HG03103 (cell line): ENCODE measurements around the gene TRMT10A.
"Not testable (repeated sequence)": the region's sequence is repeated elsewhere in the genome, so short reads cannot be mapped to it uniquely, and the experiment has no call there.

ENCODE experiments used
- ATAC-seq: cut with Tn5 transposase; IDR thresholded peaks from one replicate; pipeline ENCODE4 v1.9.1; 2021; ENCODE audit warnings: low read depth; ENCODE audit not compliant: unreplicated experiment

Gene TRMT10A

GRCh38 chr4:99571883-99572282 is 8.0 kb upstream of the TRMT10A start:
- no peak for ATAC-seq

DNA sequence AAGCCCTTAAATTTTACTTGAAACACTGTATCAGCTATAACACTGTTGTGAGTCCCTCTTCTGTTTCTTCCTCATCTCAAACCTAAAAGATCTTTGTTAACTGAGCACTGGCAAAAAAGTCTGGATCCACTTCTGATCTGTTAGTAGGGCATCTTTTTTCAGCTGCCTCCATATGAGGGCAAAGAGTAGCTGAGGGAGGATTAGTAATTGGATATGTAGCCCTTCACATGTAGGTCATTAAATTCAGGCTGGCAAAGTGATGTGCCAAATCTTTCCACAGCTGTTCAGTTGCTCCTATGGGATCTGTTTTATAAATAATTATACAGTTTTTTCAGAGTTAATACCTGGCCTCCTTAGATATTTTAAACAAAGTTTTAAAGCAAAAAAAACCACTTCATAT is 1.1 kb upstream of the TRMT10A start:
- ATAC-seq = no peak

DNA sequence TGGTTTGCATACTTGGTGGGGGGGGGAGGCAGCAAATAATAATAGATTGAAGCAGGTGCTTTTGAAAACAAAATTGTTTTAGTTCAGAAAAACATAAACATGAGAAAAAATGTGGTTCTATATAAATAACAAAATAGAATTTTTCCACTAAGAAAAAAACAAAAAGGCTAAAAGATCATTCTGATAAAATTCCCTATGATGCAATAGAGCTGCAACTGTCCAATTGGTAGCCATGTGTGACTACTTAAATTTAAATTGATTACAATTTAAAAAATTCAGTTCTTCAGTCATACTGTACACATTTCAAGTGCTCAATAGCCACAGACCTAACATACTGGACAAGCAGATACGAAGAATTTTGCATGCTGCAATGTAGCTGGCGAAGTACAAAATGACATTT is 11.0 kb downstream of the TRMT10A start:
- ATAC-seq = no peak

GRCh38 chr4:99540277-99540939 is 23.4 kb downstream of the TRMT10A start:
- no peak for ATAC-seq

DNA sequence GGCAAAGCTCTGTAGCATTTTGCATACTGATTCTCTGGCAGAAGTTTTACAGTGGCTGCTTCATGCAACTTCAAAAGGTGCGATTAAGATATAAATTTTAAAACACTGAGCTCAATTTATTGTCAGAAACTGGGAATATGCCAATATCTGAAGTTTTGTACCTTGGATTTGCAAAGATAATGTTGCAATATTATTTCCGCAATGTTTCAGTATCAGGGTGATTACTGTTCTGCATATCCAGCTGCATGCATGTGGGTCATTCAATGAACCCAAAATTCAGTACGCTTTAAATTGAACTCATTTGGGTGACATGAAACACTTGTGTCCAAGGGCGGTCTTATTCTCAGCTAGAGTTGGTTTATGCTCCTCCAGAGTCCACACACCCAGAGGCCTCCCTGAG is 26.2 kb downstream of the TRMT10A start:
- ATAC-seq = no peak

GRCh38 chr4:99536848-99537247 is 27.0 kb downstream of the TRMT10A start:
- ATAC-seq = no peak

- ATAC-seq = no peak
Measured at GRCh38 chr4:99536271-99536670, 27.6 kb downstream of the TRMT10A start.

DNA sequence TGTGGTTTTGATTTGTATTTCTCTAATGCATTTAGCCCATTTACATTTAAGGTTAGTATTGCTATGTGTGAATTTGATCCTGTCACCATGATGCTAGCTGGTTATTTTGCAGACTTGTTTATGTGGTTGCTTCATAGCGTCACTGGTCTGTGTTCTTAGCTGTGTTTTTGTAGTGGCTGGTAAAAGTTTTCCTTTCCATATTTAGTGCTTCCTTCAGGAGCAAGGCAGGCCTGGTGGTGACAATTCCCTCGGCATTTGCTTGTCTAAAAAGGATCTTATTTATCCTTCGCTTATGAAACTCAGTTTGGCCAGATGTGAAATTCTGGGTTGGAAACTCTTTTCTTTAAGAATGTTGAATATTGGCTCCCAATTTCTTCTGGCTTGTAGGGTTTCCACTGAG is 29.1 kb downstream of the TRMT10A start:
- ATAC-seq = not testable (repeated sequence)

GRCh38 chr4:99529956-99530355 is 33.9 kb downstream of the TRMT10A start:
- no peak for ATAC-seq

GRCh38 chr4:99529228-99529627 is 34.6 kb downstream of the TRMT10A start:
- no peak for ATAC-seq

DNA sequence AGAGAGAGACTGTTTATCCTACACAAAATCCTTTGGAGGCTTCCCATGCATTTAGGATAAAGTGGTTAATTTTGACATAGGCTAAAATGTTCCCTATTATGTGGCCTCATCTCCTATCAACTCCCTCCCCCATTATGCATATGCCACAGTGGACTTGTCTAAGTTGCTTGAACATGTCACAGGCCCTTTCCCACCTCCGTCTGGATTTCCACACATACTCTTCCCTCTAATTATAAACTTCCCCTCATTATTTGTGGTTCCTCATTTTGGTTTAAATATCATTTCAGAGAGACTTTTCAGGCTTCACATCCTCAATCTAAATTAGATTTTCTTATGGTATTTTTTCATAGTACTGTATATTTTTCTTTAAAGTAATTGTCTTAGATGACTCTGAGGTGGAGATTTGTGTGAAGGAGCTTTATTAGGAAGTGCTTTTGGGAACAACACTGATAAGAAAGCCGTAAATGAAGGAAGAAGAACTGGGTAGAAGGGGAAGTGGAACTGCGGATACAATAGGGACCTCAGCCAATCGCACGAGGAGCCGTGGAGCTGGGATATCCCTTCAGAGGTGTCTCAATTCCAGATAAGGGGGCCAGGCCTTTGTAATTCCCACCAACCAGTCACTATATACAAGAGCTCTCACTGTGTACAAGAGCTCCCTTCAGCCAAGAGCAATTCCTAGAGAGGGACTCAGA is 45.1 kb downstream of the TRMT10A start:
- ATAC-seq = no peak

DNA sequence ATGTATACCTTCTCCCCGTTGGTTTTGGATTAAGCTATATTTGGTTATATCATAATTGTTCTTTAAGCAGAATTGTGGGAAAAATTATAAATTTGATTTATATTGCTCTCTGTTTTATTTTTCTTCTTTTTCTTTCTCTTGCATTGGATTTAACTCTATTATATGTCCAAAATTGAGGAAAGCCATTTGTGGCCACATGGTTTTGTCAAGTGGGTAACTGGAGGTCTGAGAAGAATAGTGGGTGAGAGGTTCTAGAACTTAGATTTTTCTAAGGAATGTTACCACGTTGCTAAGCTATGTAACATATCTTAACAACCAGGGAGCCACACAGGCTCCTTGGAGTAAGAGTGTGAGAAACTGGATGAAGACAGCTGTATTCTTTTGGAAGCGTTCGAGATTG is 53.1 kb downstream of the TRMT10A start, which contains the start of gene C4orf17:
C4orf17 (plus strand) TSS at position 301 of the 400 bp plus-strand sequence. CDS start 2,061 bp downstream, outside the sequence.
- ATAC-seq = no peak

DNA sequence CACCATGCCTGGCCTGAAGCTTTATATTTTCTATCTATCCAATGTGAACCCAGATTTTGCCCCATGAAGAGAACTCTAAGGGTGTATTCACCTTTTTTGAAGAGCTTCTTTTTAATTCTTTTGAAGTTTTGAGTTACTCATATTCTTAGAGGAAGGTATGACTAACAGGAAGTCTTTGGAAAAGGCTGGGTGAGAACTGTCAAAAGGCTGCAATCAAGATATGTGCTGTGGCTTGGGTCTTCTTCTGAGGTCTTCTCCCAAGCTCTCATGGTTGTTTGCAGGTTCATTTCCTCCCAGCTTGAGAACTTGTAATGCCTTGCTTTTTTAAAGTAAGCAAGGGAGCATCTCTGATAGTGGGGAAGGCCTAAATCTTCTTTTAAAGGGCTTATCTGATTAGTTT is 56.1 kb downstream of the TRMT10A start:
- no peak for ATAC-seq

DNA sequence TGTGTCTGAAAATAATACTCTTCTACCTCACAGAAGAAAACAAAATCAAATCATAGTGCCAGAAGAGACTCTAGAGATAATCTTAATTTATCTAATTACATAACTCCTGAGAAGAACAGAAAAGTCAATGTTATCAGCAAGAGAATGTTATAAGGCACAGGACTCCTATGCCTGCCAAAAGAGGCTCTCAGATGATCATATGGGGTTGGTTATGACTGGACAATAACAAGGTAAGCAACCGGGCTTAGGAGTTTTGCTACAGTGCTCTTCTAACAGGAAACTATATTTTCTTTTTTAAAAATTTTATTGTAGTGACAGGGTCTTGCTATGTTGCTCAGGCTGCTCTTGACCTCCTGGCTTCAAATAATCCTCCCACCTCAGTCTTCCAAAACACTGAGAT is 56.5 kb downstream of the TRMT10A start:
- no peak for ATAC-seq

- ATAC-seq = no peak
Measured at GRCh38 chr4:99506781-99507180, 57.1 kb downstream of the TRMT10A start.

GRCh38 chr4:99504804-99505502 is 58.9 kb downstream of the TRMT10A start:
- no peak for ATAC-seq
